Measurements from ENCODE around the gene VSIG10.

- TF ChIP-seq CTCF (conservative IDR thresholded peaks at IDR 0.05; ENCODE audit: low read length) (no peak), EZH2phosphoT487 (IDR thresholded peaks at IDR 0.05; ENCODE audit: borderline replicate concordance, low read depth, low read length) (no peak)
Observed at GRCh38 chr12:118033902-118034301, 69.9 kb downstream of the VSIG10 start.
